ENCODE measurements around the gene TRIM40.

The TRIM40 gene

GRCh38 chr6:30150671-30151395, 14.9 kb downstream of the TRIM40 start:
- H3K4me1 ChIP-seq (ENCODE audit: control insufficient read depth, insufficient read depth, low read length, unreplicated experiment): peaks cover 16% of the 10 kb centered on the region
- no peak overlapping the region for H3K4me3 ChIP-seq (ENCODE audit: low read depth, low read length)
- H3K27me3 ChIP-seq (ENCODE audit: insufficient read depth, low read length): 0 out of 2 replicates have a peak, but pooled peaks cover 3% of the 10 kb centered on the region
- no peaks in the 10 kb centered on the region for H3K79me2 ChIP-seq (ENCODE audit: control insufficient read depth, insufficient read depth, low read length, unreplicated experiment)
- no peak overlapping the region for H2AFZ ChIP-seq (ENCODE audit: low read length, unreplicated experiment)
- H3K27ac ChIP-seq (ENCODE audit: low read depth, low read length): no peak overlapping the region
- no peaks in the 10 kb centered on the region for H3K36me3 ChIP-seq (ENCODE audit: insufficient read depth, low read length)

- Histone ChIP-seq H3K4me3 (ENCODE audit: low read depth, low read length) (no peak overlapping the region), H2AFZ (ENCODE audit: low read length, unreplicated experiment) (no peak overlapping the region), H3K79me2 (ENCODE audit: control insufficient read depth, insufficient read depth, low read length, unreplicated experiment) (no peaks in the 10 kb centered on the region), H3K36me3 (ENCODE audit: insufficient read depth, low read length) (no peaks in the 10 kb centered on the region), H3K27ac (ENCODE audit: low read depth, low read length) (no peak overlapping the region), H3K27me3 (ENCODE audit: insufficient read depth, low read length) (no peaks in the 10 kb centered on the region), H3K4me1 (ENCODE audit: control insufficient read depth, insufficient read depth, low read length, unreplicated experiment) (peaks cover 24% of the 10 kb centered on the region)
These were observed 15.6 kb downstream of the TRIM40 start for GRCh38 chr6:30151580-30151979.

GRCh38 chr6:30152016-30152673, 16.2 kb downstream of the TRIM40 start:
- H2AFZ ChIP-seq (ENCODE audit: low read length, unreplicated experiment): no peak overlapping the region

GRCh38 chr6:30152910-30153610, 17.1 kb downstream of the TRIM40 start:
- no peaks in the 10 kb centered on the region for H3K27me3 ChIP-seq (ENCODE audit: insufficient read depth, low read length)
- H3K4me1 ChIP-seq (ENCODE audit: control insufficient read depth, insufficient read depth, low read length, unreplicated experiment): peaks cover 35% of the 10 kb centered on the region
- no peak overlapping the region for H2AFZ ChIP-seq (ENCODE audit: low read length, unreplicated experiment)
- no peaks in the 10 kb centered on the region for H3K36me3 ChIP-seq (ENCODE audit: insufficient read depth, low read length)
- H3K27ac ChIP-seq (ENCODE audit: low read depth, low read length): no peak overlapping the region
- H3K4me3 ChIP-seq (ENCODE audit: low read depth, low read length): no peak overlapping the region
- no peaks in the 10 kb centered on the region for H3K79me2 ChIP-seq (ENCODE audit: control insufficient read depth, insufficient read depth, low read length, unreplicated experiment)

More at GRCh38 chr6:30152016-30152673, 16.2 kb downstream of the TRIM40 start:
- Histone ChIP-seq H3K27me3 (ENCODE audit: insufficient read depth, low read length) (no peaks in the 10 kb centered on the region), H3K4me1 (ENCODE audit: control insufficient read depth, insufficient read depth, low read length, unreplicated experiment) (peaks cover 29% of the 10 kb centered on the region), H3K27ac (ENCODE audit: low read depth, low read length) (no peak overlapping the region), H3K79me2 (ENCODE audit: control insufficient read depth, insufficient read depth, low read length, unreplicated experiment) (no peaks in the 10 kb centered on the region), H3K4me3 (ENCODE audit: low read depth, low read length) (no peak overlapping the region), H3K36me3 (ENCODE audit: insufficient read depth, low read length) (no peaks in the 10 kb centered on the region)

GRCh38 chr6:30154061-30154460, 18.1 kb downstream of the TRIM40 start:
- no peak overlapping the region for H3K4me3 ChIP-seq (ENCODE audit: low read depth, low read length)
- H3K36me3 ChIP-seq (ENCODE audit: insufficient read depth, low read length): no peaks in the 10 kb centered on the region
- no peaks in the 10 kb centered on the region for H3K27me3 ChIP-seq (ENCODE audit: insufficient read depth, low read length)
- peaks cover 35% of the 10 kb centered on the region for H3K4me1 ChIP-seq (ENCODE audit: control insufficient read depth, insufficient read depth, low read length, unreplicated experiment)
- H3K27ac ChIP-seq (ENCODE audit: low read depth, low read length): no peak overlapping the region
- H2AFZ ChIP-seq (ENCODE audit: low read length, unreplicated experiment): no peak overlapping the region
- H3K79me2 ChIP-seq (ENCODE audit: control insufficient read depth, insufficient read depth, low read length, unreplicated experiment): no peaks in the 10 kb centered on the region

- Histone ChIP-seq H3K4me3 (ENCODE audit: low read depth, low read length) (peak overlapping the region; percentile 20), H3K27me3 (ENCODE audit: insufficient read depth, low read length) (no peaks in the 10 kb centered on the region), H2AFZ (ENCODE audit: low read length, unreplicated experiment) (peak overlapping the region; percentile 1), H3K79me2 (ENCODE audit: control insufficient read depth, insufficient read depth, low read length, unreplicated experiment) (no peaks in the 10 kb centered on the region), H3K4me1 (ENCODE audit: control insufficient read depth, insufficient read depth, low read length, unreplicated experiment) (peaks cover 35% of the 10 kb centered on the region), H3K36me3 (ENCODE audit: insufficient read depth, low read length) (no peaks in the 10 kb centered on the region), H3K27ac (ENCODE audit: low read depth, low read length) (peak overlapping the region; percentile 81)
These were observed 19.0 kb downstream of the TRIM40 start for GRCh38 chr6:30154709-30155519.

GRCh38 chr6:30155520-30156261, 19.8 kb downstream of the TRIM40 start:
- H3K27me3 ChIP-seq (ENCODE audit: insufficient read depth, low read length): no peaks in the 10 kb centered on the region
- no peaks in the 10 kb centered on the region for H3K36me3 ChIP-seq (ENCODE audit: insufficient read depth, low read length)
- H3K27ac ChIP-seq (ENCODE audit: low read depth, low read length): peak overlapping the region; percentile 81
- peak overlapping the region; percentile 15; the same call in 1 of the 2 replicates for H3K4me3 ChIP-seq (ENCODE audit: low read depth, low read length)
- no peaks in the 10 kb centered on the region for H3K79me2 ChIP-seq (ENCODE audit: control insufficient read depth, insufficient read depth, low read length, unreplicated experiment)
- H2AFZ ChIP-seq (ENCODE audit: low read length, unreplicated experiment): no peak overlapping the region
- peaks cover 35% of the 10 kb centered on the region for H3K4me1 ChIP-seq (ENCODE audit: control insufficient read depth, insufficient read depth, low read length, unreplicated experiment)

- H2AFZ ChIP-seq (ENCODE audit: low read length, unreplicated experiment): peak overlapping the region; percentile 36
- peak overlapping the region; percentile 15; the same call in 1 of the 2 replicates for H3K4me3 ChIP-seq (ENCODE audit: low read depth, low read length)
- H3K79me2 ChIP-seq (ENCODE audit: control insufficient read depth, insufficient read depth, low read length, unreplicated experiment): no peaks in the 10 kb centered on the region
- no peaks in the 10 kb centered on the region for H3K36me3 ChIP-seq (ENCODE audit: insufficient read depth, low read length)
- H3K4me1 ChIP-seq (ENCODE audit: control insufficient read depth, insufficient read depth, low read length, unreplicated experiment): peaks cover 35% of the 10 kb centered on the region
- H3K27me3 ChIP-seq (ENCODE audit: insufficient read depth, low read length): no peaks in the 10 kb centered on the region
- peak overlapping the region; percentile 81; the same call in 1 of the 2 replicates for H3K27ac ChIP-seq (ENCODE audit: low read depth, low read length)
These were observed 20.3 kb downstream of the TRIM40 start for GRCh38 chr6:30156262-30156599.

- no peaks in the 10 kb centered on the region for H3K27me3 ChIP-seq (ENCODE audit: insufficient read depth, low read length)
- peak overlapping the region; percentile 15; the same call in 1 of the 2 replicates for H3K4me3 ChIP-seq (ENCODE audit: low read depth, low read length)
- H3K36me3 ChIP-seq (ENCODE audit: insufficient read depth, low read length): no peaks in the 10 kb centered on the region
- H3K4me1 ChIP-seq (ENCODE audit: control insufficient read depth, insufficient read depth, low read length, unreplicated experiment): peaks cover 35% of the 10 kb centered on the region
- H3K79me2 ChIP-seq (ENCODE audit: control insufficient read depth, insufficient read depth, low read length, unreplicated experiment): no peaks in the 10 kb centered on the region
- H3K27ac ChIP-seq (ENCODE audit: low read depth, low read length): peak overlapping the region; percentile 36; the same call in 1 of the 2 replicates
- peak overlapping the region; percentile 36 for H2AFZ ChIP-seq (ENCODE audit: low read length, unreplicated experiment)
These were observed 20.8 kb downstream of the TRIM40 start for GRCh38 chr6:30156774-30157173.

Measured in ACC112 (cell line).